ENCODE data around the gene SGMS1. TPM values are rescaled to one million over a fixed set of nuclear protein-coding genes. Genes with fewer than 3 reads are reported as not detected.
A peak's percentile ranks its signal among the peaks of the same experiment; 100 is the strongest.
"Not testable (repeated sequence)": the region's sequence is repeated elsewhere in the genome, so short reads cannot be mapped to it uniquely, and the experiment has no call there.

Gene SGMS1
- total RNA-seq, 2 experiments from 2014 or later = 9.8 to 11.3 TPM

DNA sequence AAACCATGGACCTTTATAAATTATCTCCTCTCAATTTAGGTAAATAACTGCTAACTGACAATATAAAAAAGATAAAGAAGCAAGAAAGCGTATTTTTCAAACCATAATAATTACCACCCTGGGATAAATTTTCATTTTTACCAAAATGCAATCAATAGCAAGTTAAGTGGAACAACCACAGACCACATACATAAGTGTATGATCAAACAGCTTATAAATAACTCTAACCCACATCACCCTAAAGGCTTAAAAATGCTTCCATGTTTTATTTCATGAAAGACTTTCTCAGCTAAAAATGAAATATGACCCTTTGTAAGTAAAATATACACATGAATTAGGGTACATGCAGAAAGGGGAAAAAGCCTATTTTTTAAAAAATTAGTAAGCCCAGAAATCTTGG, 156.5 kb downstream of the SGMS1 start:
- no peaks in the 10 kb centered on the region for H3K27me3 Mint-ChIP-seq
- H3K27ac Mint-ChIP-seq = no peak overlapping the region
- H3K9me3 Mint-ChIP-seq = no peaks in the 10 kb centered on the region
- no peak overlapping the region for H3K4me3 Mint-ChIP-seq
- no peak for DNase-seq
- H3K36me3 Mint-ChIP-seq = peaks cover 11% of the 10 kb centered on the region
- H3K4me1 Mint-ChIP-seq = peaks cover 46% of the 10 kb centered on the region

DNA sequence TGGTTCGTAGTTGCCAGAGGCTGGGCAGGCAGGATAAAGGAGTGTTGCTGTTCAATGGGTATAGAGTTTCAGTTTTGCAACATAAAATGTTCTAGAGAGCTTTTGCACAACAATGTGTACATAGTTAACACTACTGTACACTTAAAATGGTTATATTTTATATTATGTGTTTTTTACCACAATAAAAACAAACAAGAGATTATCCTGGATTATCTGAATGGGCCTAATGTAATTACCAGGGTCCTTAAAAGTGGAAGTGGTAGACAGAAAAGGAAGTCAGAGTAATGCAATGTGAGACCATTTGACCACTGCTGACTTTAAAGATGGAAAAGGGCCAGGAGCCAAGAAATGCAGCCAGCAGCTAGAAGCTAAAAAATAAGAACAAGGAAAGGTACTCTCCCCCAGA, 159.7 kb downstream of the SGMS1 start:
- no peaks in the 10 kb centered on the region for H3K9me3 Mint-ChIP-seq
- no peak overlapping the region for H3K4me3 Mint-ChIP-seq
- DNase-seq = no peak
- peaks cover 21% of the 10 kb centered on the region for H3K4me1 Mint-ChIP-seq
- H3K27me3 Mint-ChIP-seq = no peaks in the 10 kb centered on the region
- no peak overlapping the region for H3K27ac Mint-ChIP-seq
- peaks cover 19% of the 10 kb centered on the region for H3K36me3 Mint-ChIP-seq

DNA sequence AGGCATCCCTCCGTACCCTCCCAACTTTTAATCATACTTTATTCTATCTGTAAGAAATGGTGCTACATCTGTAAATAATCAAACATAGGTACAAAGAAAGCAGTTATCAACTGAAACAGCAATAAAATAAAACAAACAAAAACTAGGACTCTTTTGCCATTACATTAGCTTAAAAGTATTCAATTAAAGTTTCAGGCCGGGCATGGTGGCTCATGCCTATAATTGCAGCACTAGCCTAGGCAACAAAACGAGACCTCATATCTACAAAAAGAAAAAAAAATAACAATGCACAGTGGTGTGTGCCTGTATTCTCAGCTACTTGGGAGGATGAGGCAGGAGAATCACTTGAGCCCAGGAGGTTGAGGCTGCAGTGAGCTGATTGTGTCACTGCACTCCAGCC, 161.9 kb downstream of the SGMS1 start:
- H3K4me1 Mint-ChIP-seq = peaks cover 3% of the 10 kb centered on the region
- no peak overlapping the region for H3K27ac Mint-ChIP-seq
- no peak for DNase-seq

DNA sequence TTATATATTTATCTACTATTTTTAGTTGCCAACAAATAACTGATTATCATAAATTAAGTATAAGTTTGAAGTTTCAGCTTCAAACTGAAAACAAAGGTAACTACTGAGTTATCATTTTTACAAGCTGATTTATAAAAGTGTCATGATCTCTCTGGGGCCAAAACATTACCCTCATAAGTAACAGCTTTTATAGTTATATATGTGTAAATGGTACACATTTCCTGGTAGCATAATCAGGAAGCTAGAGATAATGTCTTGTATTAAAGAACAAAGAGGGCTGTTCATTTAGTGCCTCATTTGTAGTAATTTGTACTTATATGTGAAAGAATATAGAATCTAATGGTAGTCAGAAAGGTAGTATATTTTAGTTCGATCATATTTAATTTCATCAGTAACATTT, 162.6 kb downstream of the SGMS1 start:
- Mint-ChIP-seq H3K4me3 (no peak overlapping the region), H3K27me3 (no peaks in the 10 kb centered on the region), H3K4me1 (peaks cover 4% of the 10 kb centered on the region), H3K9me3 (no peaks in the 10 kb centered on the region), H3K27ac (no peak overlapping the region), H3K36me3 (peaks cover 25% of the 10 kb centered on the region)
- no peak for DNase-seq

More for the DNA sequence above, 161.9 kb downstream of the SGMS1 start:
- Mint-ChIP-seq H3K9me3 (no peaks in the 10 kb centered on the region), H3K36me3 (peaks cover 23% of the 10 kb centered on the region), H3K27me3 (no peaks in the 10 kb centered on the region), H3K4me3 (no peak overlapping the region)

DNA sequence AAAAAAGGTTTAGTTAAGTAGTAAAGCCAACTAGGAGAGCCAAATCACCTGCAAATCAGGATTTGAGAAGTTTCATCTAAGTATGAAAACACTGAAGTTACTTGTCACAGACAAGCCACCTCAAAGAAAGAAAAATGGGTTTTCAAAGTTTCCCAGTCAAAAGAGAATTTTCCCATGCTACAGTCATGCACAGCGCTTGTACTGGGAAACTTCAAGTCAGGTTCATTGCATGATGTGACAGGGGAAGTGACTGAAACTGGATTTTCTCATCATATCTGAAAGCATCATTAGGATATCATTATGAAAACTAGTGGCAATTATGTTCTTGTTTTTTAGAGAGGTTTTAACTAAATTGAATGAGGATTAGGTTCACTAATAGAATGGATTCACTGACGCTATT, 167.0 kb downstream of the SGMS1 start:
- Mint-ChIP-seq H3K36me3 (peaks cover 15% of the 10 kb centered on the region), H3K9me3 (no peaks in the 10 kb centered on the region), H3K27ac (no peak overlapping the region), H3K4me3 (no peak overlapping the region), H3K27me3 (no peaks in the 10 kb centered on the region), H3K4me1 (peaks cover 12% of the 10 kb centered on the region)
- DNase-seq = no peak

DNA sequence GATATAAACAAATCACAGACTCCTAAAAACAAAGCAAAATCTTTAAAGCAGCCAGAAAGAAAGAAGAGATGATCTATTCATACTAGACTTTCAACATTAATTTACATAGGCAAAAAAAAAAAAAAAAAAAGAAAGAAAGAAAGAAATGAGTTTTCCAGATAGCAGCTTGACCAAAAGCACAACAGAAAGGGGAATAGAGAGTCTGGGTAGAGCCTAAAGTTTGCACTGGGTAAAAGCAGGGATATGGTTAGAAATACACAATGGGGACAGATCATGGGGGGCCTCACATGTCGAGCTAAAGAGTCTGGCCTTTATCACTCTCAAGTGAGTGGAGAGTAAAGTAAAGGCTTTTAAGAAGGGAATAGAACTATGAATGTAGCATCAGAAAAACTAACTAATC, 169.8 kb downstream of the SGMS1 start:
- Mint-ChIP-seq H3K4me3 (no peak overlapping the region), H3K9me3 (no peaks in the 10 kb centered on the region), H3K27me3 (no peaks in the 10 kb centered on the region), H3K27ac (no peak overlapping the region), H3K36me3 (peaks cover 11% of the 10 kb centered on the region), H3K4me1 (peaks cover 23% of the 10 kb centered on the region)
- DNase-seq = no peak

DNA sequence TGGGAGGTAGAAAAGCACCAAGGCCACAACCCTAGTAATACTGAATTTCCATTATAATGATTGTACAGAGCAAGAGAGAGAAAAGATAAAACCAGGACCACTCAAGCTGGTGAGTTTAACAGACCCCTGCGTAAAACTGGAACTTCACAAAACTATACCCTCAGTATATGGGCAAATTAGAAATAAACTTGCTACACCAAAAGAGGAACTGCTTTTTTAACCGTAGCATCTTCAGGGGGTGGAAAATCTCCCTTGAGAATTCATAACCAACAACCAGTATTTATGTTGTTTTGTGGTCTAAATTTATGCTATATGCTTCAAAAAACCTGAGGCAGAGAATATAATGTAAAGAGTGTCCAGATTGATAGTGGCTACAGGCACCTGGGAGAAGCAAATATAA, 171.2 kb downstream of the SGMS1 start:
- no peak for DNase-seq
- peaks cover 27% of the 10 kb centered on the region for H3K4me1 Mint-ChIP-seq
- no peaks in the 10 kb centered on the region for H3K9me3 Mint-ChIP-seq
- H3K27me3 Mint-ChIP-seq = no peaks in the 10 kb centered on the region
- peaks cover 15% of the 10 kb centered on the region for H3K36me3 Mint-ChIP-seq
- H3K4me3 Mint-ChIP-seq = no peak overlapping the region
- H3K27ac Mint-ChIP-seq = no peak overlapping the region

DNA sequence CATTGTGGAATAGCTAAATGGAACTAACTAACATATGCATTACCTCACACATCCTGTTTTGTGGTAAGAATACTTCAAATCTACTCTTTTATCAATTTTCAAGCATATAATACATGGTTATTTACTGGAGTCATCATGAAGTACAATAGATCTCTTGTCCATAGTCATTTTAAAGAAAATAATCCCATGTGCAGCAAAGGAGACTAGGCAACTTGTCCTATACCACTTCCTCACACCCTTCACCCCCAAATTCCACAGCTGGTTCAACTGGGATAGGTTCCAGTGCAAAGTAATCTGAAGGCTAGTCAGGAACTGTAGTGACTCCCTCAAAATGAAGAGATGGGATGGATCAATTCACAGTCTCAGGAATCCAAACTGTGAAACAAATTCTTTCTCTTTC, 176.1 kb downstream of the SGMS1 start:
- peaks cover 16% of the 10 kb centered on the region for H3K4me1 Mint-ChIP-seq
- no peak overlapping the region for H3K27ac Mint-ChIP-seq
- no peak overlapping the region for H3K4me3 Mint-ChIP-seq
- no peaks in the 10 kb centered on the region for H3K27me3 Mint-ChIP-seq
- no peak for DNase-seq
- H3K36me3 Mint-ChIP-seq = peaks cover 28% of the 10 kb centered on the region
- H3K9me3 Mint-ChIP-seq = peaks cover 14% of the 10 kb centered on the region

DNA sequence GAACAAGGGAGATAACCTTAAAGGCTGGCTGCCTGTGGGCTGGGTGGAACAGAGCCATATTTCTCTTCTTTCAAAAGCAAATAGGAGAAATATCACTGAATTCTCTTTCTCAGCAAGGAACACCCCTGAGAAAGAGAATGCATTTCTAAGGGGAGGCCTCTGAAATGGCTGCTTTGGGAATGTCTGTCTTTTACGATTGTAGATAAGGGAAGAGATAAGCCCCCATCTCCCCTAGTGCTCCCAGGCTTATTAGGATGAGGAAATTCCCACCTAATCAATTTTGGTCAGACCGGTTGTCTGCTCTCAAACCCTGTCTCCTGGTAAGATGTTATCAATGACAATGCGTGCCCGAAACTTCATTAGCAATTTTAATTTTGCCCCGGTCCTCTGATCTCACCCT, 178.0 kb downstream of the SGMS1 start:
- H3K9me3 Mint-ChIP-seq = peaks cover 14% of the 10 kb centered on the region
- H3K27me3 Mint-ChIP-seq = not testable (repeated sequence)

DNA sequence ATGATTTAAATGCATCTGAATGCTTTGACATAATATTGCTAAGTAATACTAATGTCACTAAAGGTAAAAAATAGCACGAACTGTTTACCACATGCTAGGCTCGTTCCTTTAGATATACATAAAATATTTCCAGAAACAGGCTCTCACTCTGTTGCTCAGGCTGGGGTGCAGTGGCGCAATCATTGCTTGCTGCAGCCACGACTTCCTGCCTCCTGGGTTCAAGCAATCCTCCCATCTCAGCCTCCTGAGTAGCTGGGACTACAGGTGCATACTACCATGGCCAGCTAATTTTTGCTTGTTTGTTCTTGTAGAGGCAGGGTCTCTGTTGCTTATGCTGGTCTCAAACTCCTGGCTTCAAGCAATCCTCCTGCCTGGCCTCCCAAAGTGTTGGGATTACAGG, 183.3 kb downstream of the SGMS1 start:
- no peaks in the 10 kb centered on the region for H3K27me3 Mint-ChIP-seq

More for the DNA sequence above, 178.0 kb downstream of the SGMS1 start:
- not testable (repeated sequence) for DNase-seq, H3K4me3 Mint-ChIP-seq, H3K4me1 Mint-ChIP-seq, H3K27ac Mint-ChIP-seq
- H3K36me3 Mint-ChIP-seq = peaks cover 28% of the 10 kb centered on the region

DNA sequence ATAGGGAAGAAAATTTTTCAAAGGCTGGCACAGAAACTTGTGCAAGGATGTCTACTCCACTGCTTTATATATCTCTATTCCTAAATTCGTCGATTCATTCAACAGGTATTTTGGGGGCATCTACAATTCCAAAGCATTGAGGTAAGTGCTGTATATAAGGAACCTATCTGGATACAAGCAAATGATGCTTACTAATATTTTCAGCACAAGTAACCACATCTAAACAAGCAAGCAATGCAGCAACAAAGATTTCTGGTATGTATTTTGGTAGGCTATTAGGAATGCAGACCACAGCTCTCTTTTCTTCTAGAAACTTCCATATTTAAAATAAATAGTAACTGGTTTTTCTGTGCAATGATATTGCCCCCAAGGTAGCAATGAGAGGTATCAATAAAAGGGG, 183.9 kb downstream of the SGMS1 start:
- H3K27ac Mint-ChIP-seq = no peak overlapping the region
- H3K4me1 Mint-ChIP-seq = peaks cover 13% of the 10 kb centered on the region
- H3K4me3 Mint-ChIP-seq = no peak overlapping the region
- H3K9me3 Mint-ChIP-seq = peaks cover 4% of the 10 kb centered on the region
- no peaks in the 10 kb centered on the region for H3K27me3 Mint-ChIP-seq
- peaks cover 20% of the 10 kb centered on the region for H3K36me3 Mint-ChIP-seq
- no peak for DNase-seq

More for the DNA sequence above, 183.3 kb downstream of the SGMS1 start:
- H3K4me1 Mint-ChIP-seq = peaks cover 13% of the 10 kb centered on the region
- no peak for DNase-seq
- H3K36me3 Mint-ChIP-seq = peaks cover 21% of the 10 kb centered on the region
- H3K9me3 Mint-ChIP-seq = peaks cover 6% of the 10 kb centered on the region
- no peak overlapping the region for H3K27ac Mint-ChIP-seq
- no peak overlapping the region for H3K4me3 Mint-ChIP-seq

DNA sequence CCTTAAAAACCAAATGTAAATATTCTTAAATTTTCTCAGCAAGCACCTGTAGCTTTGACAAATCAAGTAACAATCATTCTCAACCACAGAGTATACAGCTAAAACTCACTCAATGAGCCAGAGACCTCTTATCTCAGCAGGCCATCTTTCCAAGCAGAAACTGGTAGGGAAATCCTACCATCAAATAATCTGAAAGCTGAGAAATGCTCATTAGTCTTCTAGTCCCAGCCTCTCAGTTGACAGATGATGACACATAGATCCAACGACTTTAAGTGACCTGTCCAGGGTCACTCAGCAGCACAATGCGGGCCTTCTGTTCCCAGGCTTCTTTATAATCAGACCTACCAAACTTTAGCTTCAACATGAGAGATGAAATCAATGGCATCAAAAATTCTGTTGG, 184.6 kb downstream of the SGMS1 start:
- Mint-ChIP-seq H3K9me3 (peaks cover 6% of the 10 kb centered on the region), H3K36me3 (peaks cover 21% of the 10 kb centered on the region), H3K4me3 (no peak overlapping the region), H3K4me1 (peaks cover 15% of the 10 kb centered on the region), H3K27ac (no peak overlapping the region), H3K27me3 (no peaks in the 10 kb centered on the region)
- no peak for DNase-seq

DNA sequence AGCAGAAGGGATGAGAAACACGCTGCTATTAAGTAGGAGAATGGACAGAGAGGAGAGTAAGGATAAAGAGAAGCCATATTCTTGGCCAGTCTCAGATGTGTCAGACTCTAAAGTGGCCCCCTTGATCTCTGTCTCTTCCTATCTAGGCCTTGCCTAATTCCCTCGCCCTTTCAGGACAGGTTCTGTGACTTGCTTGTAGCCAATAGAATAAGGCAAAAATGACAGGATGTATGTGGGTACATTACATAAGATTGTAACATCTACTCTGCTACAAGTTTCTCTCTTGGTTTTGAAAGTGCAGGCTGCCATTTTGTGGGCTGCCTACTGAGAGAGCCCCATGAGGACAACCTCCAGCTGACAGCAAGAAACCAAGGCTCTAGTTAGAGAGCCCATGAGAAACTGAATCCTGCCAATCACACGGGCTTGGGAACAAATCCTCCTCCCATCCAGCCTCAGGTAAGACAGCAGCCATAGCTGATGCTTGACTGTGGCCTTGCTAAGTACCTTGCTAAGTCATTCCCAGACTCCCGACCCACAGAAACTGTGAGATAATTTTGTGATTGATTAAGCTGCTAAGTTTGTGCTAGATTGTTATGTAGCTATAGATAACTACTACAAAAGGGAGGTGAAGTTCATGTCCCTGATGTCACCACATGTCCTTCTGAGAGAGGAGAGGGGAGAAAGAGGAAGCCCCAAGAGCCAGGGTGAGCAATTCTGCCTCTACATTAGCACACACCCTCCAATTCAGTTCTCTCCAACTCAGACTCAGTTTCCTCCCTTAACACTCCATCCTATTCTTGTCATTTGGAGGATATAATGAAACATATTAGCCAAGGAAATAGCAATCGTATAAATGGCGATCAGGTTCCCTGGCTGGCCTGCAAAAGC, 185.5 kb downstream of the SGMS1 start:
- H3K36me3 Mint-ChIP-seq = peaks cover 29% of the 10 kb centered on the region

DNA sequence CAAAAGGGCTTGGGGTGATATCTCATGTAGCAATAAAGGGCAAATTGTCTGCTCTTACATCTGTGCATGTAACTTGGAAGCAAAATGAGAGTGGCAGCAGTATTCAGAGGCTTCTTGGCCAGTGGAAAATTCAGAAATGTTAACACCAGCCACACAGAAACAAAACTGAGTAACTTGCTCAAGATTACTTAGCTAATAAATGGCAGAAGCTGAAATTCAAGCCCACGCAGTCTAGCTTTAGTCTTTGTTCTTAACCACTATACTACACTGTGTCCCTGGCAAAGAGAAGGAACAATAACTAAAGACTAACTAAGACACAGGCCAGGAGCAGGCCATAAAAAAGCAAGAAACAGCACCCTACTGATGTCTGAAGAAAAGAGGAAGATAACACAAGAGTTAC, 186.5 kb downstream of the SGMS1 start:
- Mint-ChIP-seq H3K4me1 (peaks cover 30% of the 10 kb centered on the region), H3K9me3 (peaks cover 2% of the 10 kb centered on the region), H3K4me3 (no peak overlapping the region), H3K27me3 (no peaks in the 10 kb centered on the region), H3K36me3 (peaks cover 37% of the 10 kb centered on the region), H3K27ac (peak overlapping the region; percentile 54)
- DNase-seq = no peak

More for the DNA sequence above, 185.5 kb downstream of the SGMS1 start:
- Mint-ChIP-seq H3K27ac (no peak overlapping the region), H3K27me3 (no peaks in the 10 kb centered on the region), H3K4me1 (peaks cover 21% of the 10 kb centered on the region), H3K9me3 (peaks cover 4% of the 10 kb centered on the region), H3K4me3 (no peak overlapping the region)
- DNase-seq = no peak

DNA sequence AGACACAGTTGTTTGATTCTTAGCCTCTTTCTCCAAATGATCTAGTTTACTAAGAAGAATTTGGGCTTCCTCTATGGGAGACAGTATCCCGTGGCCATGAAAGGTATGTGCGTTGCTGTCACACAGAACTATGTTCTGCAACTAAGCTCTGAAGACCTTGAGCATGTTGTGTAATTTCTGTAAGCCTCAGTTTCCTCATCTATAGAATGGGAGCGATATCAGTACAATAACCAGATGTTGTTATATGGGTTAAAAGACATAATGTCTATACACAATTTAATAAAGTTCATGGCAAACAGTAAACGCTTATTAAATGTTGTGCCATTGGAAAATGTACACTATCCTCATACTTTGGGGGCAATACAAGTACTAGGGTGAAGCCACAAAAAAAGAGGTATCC, 187.0 kb downstream of the SGMS1 start:
- H3K36me3 Mint-ChIP-seq = peaks cover 38% of the 10 kb centered on the region
- DNase-seq = no peak
- peaks cover 2% of the 10 kb centered on the region for H3K9me3 Mint-ChIP-seq
- H3K4me1 Mint-ChIP-seq = peaks cover 33% of the 10 kb centered on the region
- no peak overlapping the region for H3K4me3 Mint-ChIP-seq
- no peaks in the 10 kb centered on the region for H3K27me3 Mint-ChIP-seq
- no peak overlapping the region for H3K27ac Mint-ChIP-seq
